Gastroesophageal sphincter (tissue), 3 donors: ENCODE results near the gene NR2F6.

ENCODE experiments used
- POLR2AphosphoS5 ChIP-seq: sonication (generic); formaldehyde crosslinking; IDR thresholded peaks from one replicate; pipeline ENCODE4 v1.6.1; 2017; ENCODE audit warnings: antibody characterized with exemption
- TF ChIP-seq, protein P1 (sequence below), 4 experiments: fragments of 200-600 bp in 2 of 4; fragments of 450-650 bp in 2 of 4; sonication (generic) in 1 of 4; IDR thresholded peaks; one replicate each; pipeline ENCODE4 v1.5.1; 2017 to 2019; ENCODE audit warnings: antibody characterized with exemption in 4 of 4, mild to moderate bottlenecking in 2 of 4, moderate library complexity in 2 of 4

DNA sequence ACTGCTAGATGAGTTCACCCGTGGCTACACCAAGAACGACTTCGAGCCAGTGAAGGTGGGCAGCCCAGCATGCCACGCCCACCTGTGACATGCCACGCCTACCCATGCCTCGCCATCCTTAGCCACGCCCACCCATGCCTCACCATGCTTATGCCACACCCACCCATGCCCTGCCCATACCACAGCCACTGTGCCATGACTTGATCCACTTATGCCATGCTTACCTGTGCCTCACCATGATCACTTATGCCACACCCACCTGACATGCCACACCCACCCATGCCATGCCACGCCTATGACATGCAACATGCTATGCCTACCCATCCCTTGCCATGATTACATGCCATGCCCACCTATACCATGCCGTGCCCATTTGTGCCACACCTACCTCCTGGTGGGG is 43.5 kb downstream of the NR2F6 start:
- TF ChIP-seq, protein P1, sequence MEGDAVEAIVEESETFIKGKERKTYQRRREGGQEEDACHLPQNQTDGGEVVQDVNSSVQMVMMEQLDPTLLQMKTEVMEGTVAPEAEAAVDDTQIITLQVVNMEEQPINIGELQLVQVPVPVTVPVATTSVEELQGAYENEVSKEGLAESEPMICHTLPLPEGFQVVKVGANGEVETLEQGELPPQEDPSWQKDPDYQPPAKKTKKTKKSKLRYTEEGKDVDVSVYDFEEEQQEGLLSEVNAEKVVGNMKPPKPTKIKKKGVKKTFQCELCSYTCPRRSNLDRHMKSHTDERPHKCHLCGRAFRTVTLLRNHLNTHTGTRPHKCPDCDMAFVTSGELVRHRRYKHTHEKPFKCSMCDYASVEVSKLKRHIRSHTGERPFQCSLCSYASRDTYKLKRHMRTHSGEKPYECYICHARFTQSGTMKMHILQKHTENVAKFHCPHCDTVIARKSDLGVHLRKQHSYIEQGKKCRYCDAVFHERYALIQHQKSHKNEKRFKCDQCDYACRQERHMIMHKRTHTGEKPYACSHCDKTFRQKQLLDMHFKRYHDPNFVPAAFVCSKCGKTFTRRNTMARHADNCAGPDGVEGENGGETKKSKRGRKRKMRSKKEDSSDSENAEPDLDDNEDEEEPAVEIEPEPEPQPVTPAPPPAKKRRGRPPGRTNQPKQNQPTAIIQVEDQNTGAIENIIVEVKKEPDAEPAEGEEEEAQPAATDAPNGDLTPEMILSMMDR (IDR thresholded peaks at IDR 0.05) = no peak
- no peak for TF ChIP-seq POLR2AphosphoS5
